B cell (primary cell): ENCODE results near the gene MOSPD2. TPM values are rescaled to one million over a fixed set of nuclear protein-coding genes. Genes with fewer than 3 reads are reported as not detected.

Experiments
- ATAC-seq: fragments of 200-7000 bp; cut with Tn5 transposase; one replicate; pipeline ENCODE4 v1.10.0; 2021; ENCODE audit warnings: low read depth, mild to moderate bottlenecking, moderate number of reproducible peaks, moderate library complexity
- CTCF ChIA-PET: fragments of 350-600 bp; sonication (Branson Sonifier 250); formaldehyde crosslinking; loops from one replicate; lab custom pipeline; 2021; ENCODE audit warnings: antibody characterized with exemption, inconsistent platforms; lab: Charles Lee
- POLR2A ChIA-PET: fragments of 350-600 bp; sonication (Branson Sonifier 250); formaldehyde crosslinking; loops from one replicate; lab custom pipeline; 2021; ENCODE audit warnings: antibody characterized with exemption; lab: Charles Lee
- DNase-seq: peaks from one replicate; pipeline ENCODE4 v3.0.0; 2013
- H2AFZ ChIP-seq: 2 replicates; pipeline ENCODE4 v1.6.1; 2012; ENCODE audit warnings: mild to moderate bottlenecking, low read depth, low read length; ENCODE audit not compliant: insufficient read depth, poor library complexity, severe bottlenecking
- H3K27ac ChIP-seq, 2 donors: 1 replicate in 1 of 2; 2 replicates in 1 of 2; pipeline ENCODE4 v1.5.1; 2012 to 2013; ENCODE audit warnings: low read length in 2 of 2, mild to moderate bottlenecking in 2 of 2, moderate library complexity in 1 of 2
- H3K27me3 ChIP-seq, 4 experiments: fragments of 200-600 bp in 1 of 4; sonication (generic) in 1 of 4; replicated peaks in 1 of 4; 1 replicate in 2 of 4; 2 replicates in 2 of 4; pipeline versions ENCODE4 v1.6.1 to v1.7.0; 2013 to 2016; ENCODE audit warnings: low read length in 3 of 4, mild to moderate bottlenecking in 2 of 4, mixed read lengths in 1 of 4, moderate library complexity in 1 of 4; ENCODE audit not compliant: insufficient read depth in 4 of 4, control insufficient read depth in 3 of 4; ENCODE audit errors: control extremely low read depth in 1 of 4
- H3K36me3 ChIP-seq, 2 experiments: replicated peaks in 1 of 2; 1 replicate in 1 of 2; 2 replicates in 1 of 2; pipeline versions ENCODE4 v1.6.1 to v1.7.1; 2013; ENCODE audit warnings: low read length in 1 of 2; ENCODE audit not compliant: insufficient read depth in 2 of 2, control insufficient read depth in 1 of 2; ENCODE audit errors: control extremely low read depth in 1 of 2, extremely low read depth in 1 of 2
- H3K4me1 ChIP-seq, 2 donors: fragments of 200-600 bp in 1 of 2; sonication (generic) in 1 of 2; 1 replicate in 1 of 2; 2 replicates in 1 of 2; pipeline versions ENCODE4 v1.5.1 to v1.6.1; 2013 to 2017; ENCODE audit warnings: low read length in 2 of 2; ENCODE audit not compliant: control insufficient read depth in 2 of 2, insufficient read depth in 2 of 2
- H3K4me2 ChIP-seq: replicated peaks from 2 replicates; pipeline ENCODE3; 2012; ENCODE audit warnings: mild to moderate bottlenecking, low read depth, low read length; ENCODE audit not compliant: poor library complexity, severe bottlenecking
- H3K4me3 ChIP-seq, 5 experiments: fragments of 200-600 bp in 1 of 5; sonication (generic) in 1 of 5; 1 replicate in 3 of 5; 2 replicates in 2 of 5; pipeline versions ENCODE4 v1.5.1 to v1.7.0; 2011 to 2016; ENCODE audit warnings: low read length in 4 of 5, mild to moderate bottlenecking in 4 of 5, low read depth in 2 of 5, control low read depth in 1 of 5, moderate library complexity in 1 of 5; ENCODE audit not compliant: insufficient read depth in 1 of 5; ENCODE audit errors: control extremely low read depth in 1 of 5, extremely low read depth in 1 of 5
- H3K79me2 ChIP-seq: fragments of 200-600 bp; sonication (generic); one replicate; pipeline ENCODE4 v1.6.0; 2016; ENCODE audit warnings: low read length; ENCODE audit not compliant: control insufficient read depth, insufficient read depth
- H3K9ac ChIP-seq: fragments of 200-600 bp; sonication (generic); 2 replicates; pipeline ENCODE4 v1.6.1; 2017; ENCODE audit warnings: mild to moderate bottlenecking, low read length, moderate library complexity
- H3K9me3 ChIP-seq, 3 donors: one replicate each; pipeline versions ENCODE4 v1.6.1 to v1.7.1; 2013; ENCODE audit warnings: low read length in 2 of 3; ENCODE audit not compliant: control insufficient read depth in 2 of 3, insufficient read depth in 1 of 3; ENCODE audit errors: control extremely low read depth in 1 of 3
- H4K20me1 ChIP-seq: 2 replicates; pipeline ENCODE4 v1.6.0; 2012; ENCODE audit warnings: mild to moderate bottlenecking, low read length; ENCODE audit not compliant: insufficient read depth, control insufficient read depth, poor library complexity, severe bottlenecking
- H3K27ac Mint-ChIP-seq: one replicate; pipeline ENCODE4 v1.8.0; 2021; ENCODE audit warnings: mixed read lengths
- H3K27me3 Mint-ChIP-seq: one replicate; pipeline ENCODE4 v1.8.0; 2021; ENCODE audit warnings: mixed read lengths
- H3K4me1 Mint-ChIP-seq: one replicate; pipeline ENCODE4 v1.8.0; 2021; ENCODE audit warnings: mixed read lengths
- H3K4me3 Mint-ChIP-seq: one replicate; pipeline ENCODE4 v1.8.0; 2021; ENCODE audit warnings: mixed read lengths
- H3K9me3 Mint-ChIP-seq: one replicate; pipeline ENCODE4 v1.8.0; 2022; ENCODE audit warnings: mixed read lengths; ENCODE audit not compliant: insufficient read depth
- EZH2 ChIP-seq: IDR thresholded peaks from 2 replicates; pipeline ENCODE4 v1.6.1; 2012; ENCODE audit warnings: borderline replicate concordance, low read depth, mild to moderate bottlenecking, moderate library complexity, low read length; ENCODE audit not compliant: insufficient read depth, poor library complexity, severe bottlenecking
- WGBS: methylation state at CpG from one replicate; pipeline ENCODE4 v1.1.5; 2013; ENCODE audit warnings: missing lambda C conversion rate; ENCODE audit not compliant: insufficient coverage; 5-methylcytosine and 5-hydroxymethylcytosine counted together
- intact Hi-C: fragments of 100-400 bp; cut with micrococcal nuclease; formaldehyde crosslinking; loops from one replicate; pipeline ENCODE4 v1.10.0; 2022
- polyA plus RNA-seq: library from polyadenylated mRNA; depleted of rRNA; stranded (reverse); fragments of >200 nt; gene quantifications from 2 replicates; pipeline ENCODE4 v1.2.3, GENCODE V29; 2012
- total RNA-seq, 2 donors: library from RNA; stranded (reverse); fragments of 120-200 nt in 1 of 2; gene quantifications; 1 replicate in 1 of 2; 2 replicates in 1 of 2; pipeline versions ENCODE4 v1.2.3 to v1.2.4, GENCODE V29; 2013 to 2022
- TF ChIP-seq, protein P1 (sequence below): fragments of 200-600 bp; IDR thresholded peaks from one replicate; pipeline ENCODE4 v1.8.0; 2022; ENCODE audit warnings: antibody characterized with exemption, mild to moderate bottlenecking

The MOSPD2 gene
- total and polyA plus RNA-seq, 2 donors (not counting 1 experiment from before 2014, with no cell fraction given) = 5.2 to 23.1 TPM

- CTCF ChIA-PET = no interaction called here
- no peak for TF ChIP-seq EZH2
- TF ChIP-seq, protein P1, sequence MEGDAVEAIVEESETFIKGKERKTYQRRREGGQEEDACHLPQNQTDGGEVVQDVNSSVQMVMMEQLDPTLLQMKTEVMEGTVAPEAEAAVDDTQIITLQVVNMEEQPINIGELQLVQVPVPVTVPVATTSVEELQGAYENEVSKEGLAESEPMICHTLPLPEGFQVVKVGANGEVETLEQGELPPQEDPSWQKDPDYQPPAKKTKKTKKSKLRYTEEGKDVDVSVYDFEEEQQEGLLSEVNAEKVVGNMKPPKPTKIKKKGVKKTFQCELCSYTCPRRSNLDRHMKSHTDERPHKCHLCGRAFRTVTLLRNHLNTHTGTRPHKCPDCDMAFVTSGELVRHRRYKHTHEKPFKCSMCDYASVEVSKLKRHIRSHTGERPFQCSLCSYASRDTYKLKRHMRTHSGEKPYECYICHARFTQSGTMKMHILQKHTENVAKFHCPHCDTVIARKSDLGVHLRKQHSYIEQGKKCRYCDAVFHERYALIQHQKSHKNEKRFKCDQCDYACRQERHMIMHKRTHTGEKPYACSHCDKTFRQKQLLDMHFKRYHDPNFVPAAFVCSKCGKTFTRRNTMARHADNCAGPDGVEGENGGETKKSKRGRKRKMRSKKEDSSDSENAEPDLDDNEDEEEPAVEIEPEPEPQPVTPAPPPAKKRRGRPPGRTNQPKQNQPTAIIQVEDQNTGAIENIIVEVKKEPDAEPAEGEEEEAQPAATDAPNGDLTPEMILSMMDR = no peak
These were observed 91.3 kb downstream of the MOSPD2 start for GRCh38 chrX:14964500-14964899.

More at GRCh38 chrX:14964500-14964899, 91.3 kb downstream of the MOSPD2 start:
- ATAC-seq = no peak
- Histone ChIP-seq H3K27me3 (no peaks in the 10 kb centered on the region), H3K4me3 (no peak overlapping the region), H3K27ac (no peak overlapping the region), H3K79me2 (no peaks in the 10 kb centered on the region), H3K4me1 (no peaks in the 10 kb centered on the region), H3K4me2 (no peak overlapping the region), H3K9me3 (no peaks in the 10 kb centered on the region), H3K9ac (no peak overlapping the region), H3K36me3 (no peaks in the 10 kb centered on the region), H2AFZ (no peak overlapping the region), H4K20me1 (no peaks in the 10 kb centered on the region)
- Mint-ChIP-seq H3K4me1 (no peaks in the 10 kb centered on the region), H3K9me3 (no peaks in the 10 kb centered on the region), H3K27ac (no peak overlapping the region), H3K4me3 (no peak overlapping the region), H3K27me3 (no peaks in the 10 kb centered on the region)
- POLR2A ChIA-PET = no interaction called here
- no peak for DNase-seq
- intact Hi-C loops = no loop called here
- WGBS = no CpG with 5 or more reads among the region's 2 CpGs

Other genes starting within 250 kb of the MOSPD2 start
- 3.9 and 7.6 TPM in 2 replicates for gene FANCB, start 352 bp upstream of the MOSPD2 start, total RNA-seq
- gene FANCB, start 352 bp upstream of the MOSPD2 start, polyA plus RNA-seq = 2.5 and 3.1 TPM in 2 replicates